ENCODE results near the gene RNGTT. TPM values are rescaled to one million over a fixed set of nuclear protein-coding genes. Genes with fewer than 3 reads are reported as not detected.
"Not testable (repeated sequence)": the region's sequence is repeated elsewhere in the genome, so short reads cannot be mapped to it uniquely, and the experiment has no call there.

RNGTT gene
- total and polyA plus RNA-seq, 2 experiments from 2014 or later, result 9.2 to 21.5 TPM

DNA sequence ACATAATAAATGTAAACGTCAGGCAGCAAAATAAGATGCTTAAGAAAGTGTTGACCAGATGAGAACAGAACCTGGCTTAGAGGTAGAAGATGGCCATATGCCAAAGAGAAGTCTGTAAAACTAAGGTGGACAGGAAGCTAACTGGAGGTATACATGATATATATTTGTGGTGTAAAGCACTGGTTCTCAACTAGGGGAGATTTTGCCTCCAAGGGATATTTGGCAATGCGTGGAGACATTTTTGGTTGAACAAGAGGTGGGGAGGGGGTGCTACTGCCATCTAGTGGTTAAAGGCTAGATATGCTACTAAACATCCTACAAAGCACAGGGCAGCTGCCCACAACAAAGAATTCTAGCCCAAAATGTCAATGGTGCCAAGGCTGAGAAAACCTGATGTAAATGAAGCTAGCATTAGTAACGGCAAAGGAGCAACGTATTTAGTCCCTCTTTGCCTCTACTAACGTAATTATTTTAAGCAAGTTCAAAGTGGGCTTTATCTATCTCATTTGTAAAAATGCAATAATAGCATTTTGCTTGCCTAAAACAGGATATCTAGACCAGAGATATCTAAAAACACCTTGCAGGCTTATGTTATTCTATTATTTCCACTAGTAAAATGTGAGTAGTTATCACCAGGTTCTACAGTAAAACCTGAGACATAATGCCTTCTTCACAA, 182.6 kb downstream of the RNGTT start:
- H3K9me3 ChIP-seq (ENCODE audit: low read depth), result no peaks in the 10 kb centered on the region
- H3K9me2 ChIP-seq (ENCODE audit: insufficient read depth), result no peaks in the 10 kb centered on the region
- no peaks in the 10 kb centered on the region for H3K27me3 ChIP-seq (replicated peaks; ENCODE audit: insufficient read depth)
- no peak overlapping the region for H3K4me3 ChIP-seq
- in situ Hi-C loops (cut with MboI), result no loop called here
- H3K27ac ChIP-seq, result no peak overlapping the region
- H4K20me1 ChIP-seq (ENCODE audit: insufficient read depth), result no peaks in the 10 kb centered on the region
- no peak overlapping the region for H3K4me2 ChIP-seq (ENCODE audit: unreplicated experiment)
- TF ChIP-seq EZH2 (IDR thresholded peaks at IDR 0.05; ENCODE audit: insufficient read depth, poor library complexity, severe bottlenecking), result no peak
- TF ChIP-seq EZH2phosphoT487 (IDR thresholded peaks at IDR 0.05; ENCODE audit: insufficient read depth, low read depth), result no peak
- H3K9ac ChIP-seq, result no peak overlapping the region
- H2AFZ ChIP-seq, result no peak overlapping the region
- no peaks in the 10 kb centered on the region for H3K36me3 ChIP-seq (ENCODE audit: low read depth)
- no peaks in the 10 kb centered on the region for H3K4me1 ChIP-seq (ENCODE audit: insufficient read depth)
- no peaks in the 10 kb centered on the region for H3F3A ChIP-seq (ENCODE audit: insufficient read depth)
- WGBS, 2 experiments (ENCODE audit: low coverage in 1 of 2, low lambda C conversion rate in 2 of 2, missing lambda C conversion rate in 2 of 2), result 26 to 30% methylated on average over 5 of the region's 5 CpGs
- no peaks in the 10 kb centered on the region for H3K79me2 ChIP-seq (ENCODE audit: insufficient read depth)
- peak; percentile 76 for DNase-seq

DNA sequence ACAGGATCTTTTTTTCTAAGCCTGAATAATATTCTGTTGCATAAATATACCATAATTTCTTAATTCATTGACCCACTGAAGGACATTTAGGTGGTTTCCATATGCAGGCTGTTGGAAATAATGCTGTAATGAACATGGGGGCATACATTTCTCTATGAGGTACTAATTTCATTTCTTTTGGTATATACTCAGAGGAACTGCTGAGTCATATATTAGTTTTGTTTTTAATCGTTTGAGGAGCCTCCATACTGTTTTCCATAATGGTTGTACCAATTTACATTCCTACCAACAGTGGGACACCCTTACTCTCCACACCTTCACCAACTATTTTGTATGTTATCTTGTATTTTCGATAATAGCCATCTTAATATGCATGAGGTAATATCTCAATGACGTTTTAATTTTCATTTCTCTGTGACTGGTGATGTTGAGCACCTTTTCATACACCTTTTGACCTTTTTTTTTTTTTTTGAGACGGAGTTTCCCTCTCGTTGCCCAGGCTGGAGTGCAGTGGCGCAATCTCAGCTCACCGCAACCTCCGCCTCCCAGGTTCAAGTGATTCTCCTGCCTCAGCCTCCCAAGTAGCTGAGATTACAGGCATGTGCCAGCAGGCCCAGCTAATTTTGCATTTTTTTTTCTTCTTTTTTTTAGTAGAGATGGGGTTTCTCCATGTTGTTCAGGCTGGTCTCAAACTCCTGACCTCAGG, 187.4 kb downstream of the RNGTT start:
- Histone ChIP-seq H3K9me2 (ENCODE audit: insufficient read depth) (no peaks in the 10 kb centered on the region), H3F3A (ENCODE audit: insufficient read depth) (no peaks in the 10 kb centered on the region), H3K36me3 (ENCODE audit: low read depth) (no peaks in the 10 kb centered on the region), H3K9me3 (ENCODE audit: low read depth) (no peaks in the 10 kb centered on the region), H3K9ac (no peak overlapping the region), H4K20me1 (ENCODE audit: insufficient read depth) (no peaks in the 10 kb centered on the region), H2AFZ (no peak overlapping the region), H3K4me3 (no peak overlapping the region), H3K79me2 (ENCODE audit: insufficient read depth) (no peaks in the 10 kb centered on the region), H3K4me1 (ENCODE audit: insufficient read depth) (no peaks in the 10 kb centered on the region), H3K4me2 (ENCODE audit: unreplicated experiment) (no peak overlapping the region), H3K27me3 (replicated peaks; ENCODE audit: insufficient read depth) (no peaks in the 10 kb centered on the region), H3K27ac (no peak overlapping the region)
- DNase-seq, result no peak
- 89% methylated on average over 8 of the region's 8 CpGs for WGBS, 2 experiments (ENCODE audit: low coverage in 1 of 2, low lambda C conversion rate in 2 of 2, missing lambda C conversion rate in 2 of 2)
- no peak for TF ChIP-seq EZH2 (IDR thresholded peaks at IDR 0.05; ENCODE audit: insufficient read depth, poor library complexity, severe bottlenecking)
- TF ChIP-seq EZH2phosphoT487 (IDR thresholded peaks at IDR 0.05; ENCODE audit: insufficient read depth, low read depth), result no peak
- in situ Hi-C loops (cut with MboI), result no loop called here

DNA sequence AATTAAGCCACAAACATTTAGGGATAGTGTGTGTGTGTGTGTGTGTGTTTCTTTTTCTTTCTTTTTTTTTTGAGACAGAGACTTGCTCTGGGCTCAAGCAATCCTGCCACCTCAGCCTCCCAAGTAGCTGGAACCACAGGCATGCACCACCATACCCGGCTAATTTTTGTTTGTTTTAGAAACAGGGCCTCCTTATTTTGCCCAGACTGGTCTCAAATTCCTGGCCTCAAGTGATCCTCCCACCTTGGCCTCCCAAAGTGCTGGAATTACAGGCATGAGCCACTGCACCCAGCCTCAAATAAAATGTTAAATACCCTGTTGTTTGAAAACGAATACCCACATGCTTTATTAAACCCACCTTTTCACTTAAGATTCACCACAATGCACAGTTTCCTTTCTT, 195.3 kb downstream of the RNGTT start:
- H2AFZ ChIP-seq; H3K9me2 ChIP-seq (ENCODE audit: insufficient read depth); H3K4me3 ChIP-seq; in situ Hi-C loops (cut with MboI); H3K9me3 ChIP-seq (ENCODE audit: low read depth); H3K9ac ChIP-seq; DNase-seq; H3K36me3 ChIP-seq (ENCODE audit: low read depth); H3K27me3 ChIP-seq (replicated peaks; ENCODE audit: insufficient read depth); H3K79me2 ChIP-seq (ENCODE audit: insufficient read depth); H3F3A ChIP-seq (ENCODE audit: insufficient read depth); H3K27ac ChIP-seq; H3K4me1 ChIP-seq (ENCODE audit: insufficient read depth); H4K20me1 ChIP-seq (ENCODE audit: insufficient read depth); H3K4me2 ChIP-seq (ENCODE audit: unreplicated experiment): not testable (repeated sequence)
- 77 to 80% methylated on average over 2 of the region's 2 CpGs for WGBS, 2 experiments (ENCODE audit: low coverage in 1 of 2, low lambda C conversion rate in 2 of 2, missing lambda C conversion rate in 2 of 2)

DNA sequence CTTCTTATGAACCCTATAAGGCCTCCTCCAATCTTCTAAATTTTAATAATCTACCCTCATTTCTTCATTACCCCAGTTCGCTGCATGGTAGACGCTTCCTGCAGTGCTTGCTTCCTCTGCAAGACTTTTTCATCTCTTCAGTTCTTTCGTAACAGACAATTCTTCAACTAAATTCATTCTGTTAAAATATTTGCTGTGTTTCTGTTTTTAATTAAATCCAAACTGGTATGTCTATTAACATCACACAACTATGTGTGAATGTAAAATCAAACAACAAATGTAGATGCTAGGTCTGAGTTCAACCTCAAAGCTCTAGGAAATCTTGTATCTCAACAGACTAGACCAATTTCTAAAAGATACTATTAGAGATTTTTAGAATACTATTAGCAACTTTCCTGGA, 199.3 kb downstream of the RNGTT start:
- Histone ChIP-seq H3K27ac (no peak overlapping the region), H3K4me2 (ENCODE audit: unreplicated experiment) (no peak overlapping the region), H3F3A (ENCODE audit: insufficient read depth) (no peaks in the 10 kb centered on the region), H4K20me1 (ENCODE audit: insufficient read depth) (no peaks in the 10 kb centered on the region), H3K79me2 (ENCODE audit: insufficient read depth) (no peaks in the 10 kb centered on the region), H3K4me3 (no peak overlapping the region), H3K9ac (no peak overlapping the region), H3K27me3 (replicated peaks; ENCODE audit: insufficient read depth) (no peaks in the 10 kb centered on the region), H3K4me1 (ENCODE audit: insufficient read depth) (no peaks in the 10 kb centered on the region), H3K9me2 (ENCODE audit: insufficient read depth) (no peaks in the 10 kb centered on the region), H3K36me3 (ENCODE audit: low read depth) (no peaks in the 10 kb centered on the region), H2AFZ (no peak overlapping the region), H3K9me3 (ENCODE audit: low read depth) (no peaks in the 10 kb centered on the region)
- TF ChIP-seq EZH2 (IDR thresholded peaks at IDR 0.05; ENCODE audit: insufficient read depth, poor library complexity, severe bottlenecking), result no peak
- no peak for TF ChIP-seq EZH2phosphoT487 (IDR thresholded peaks at IDR 0.05; ENCODE audit: insufficient read depth, low read depth)
- DNase-seq, result no peak
- in situ Hi-C loops (cut with MboI), result no loop called here
- 78 to 80% methylated on average over 3 of the region's 3 CpGs for WGBS, 2 experiments (ENCODE audit: low coverage in 1 of 2, low lambda C conversion rate in 2 of 2, missing lambda C conversion rate in 2 of 2)
